Sigmoid colon (tissue), 4 donors: ENCODE data around the gene LTC4S.

Experiments
- CTCF ChIP-seq, 4 experiments: fragments of 450-650 bp in 3 of 4; fragments of 200-600 bp in 1 of 4; IDR thresholded peaks; one replicate each; pipeline ENCODE4 v1.5.1; 2016 to 2019; ENCODE audit warnings: antibody characterized with exemption in 4 of 4, mild to moderate bottlenecking in 3 of 4, moderate library complexity in 2 of 4
- EP300 ChIP-seq, 4 donors: sonication (generic); formaldehyde crosslinking; IDR thresholded peaks; one replicate each; pipeline ENCODE4 v1.6.1; 2017; ENCODE audit warnings: antibody characterized with exemption in 4 of 4

DNA sequence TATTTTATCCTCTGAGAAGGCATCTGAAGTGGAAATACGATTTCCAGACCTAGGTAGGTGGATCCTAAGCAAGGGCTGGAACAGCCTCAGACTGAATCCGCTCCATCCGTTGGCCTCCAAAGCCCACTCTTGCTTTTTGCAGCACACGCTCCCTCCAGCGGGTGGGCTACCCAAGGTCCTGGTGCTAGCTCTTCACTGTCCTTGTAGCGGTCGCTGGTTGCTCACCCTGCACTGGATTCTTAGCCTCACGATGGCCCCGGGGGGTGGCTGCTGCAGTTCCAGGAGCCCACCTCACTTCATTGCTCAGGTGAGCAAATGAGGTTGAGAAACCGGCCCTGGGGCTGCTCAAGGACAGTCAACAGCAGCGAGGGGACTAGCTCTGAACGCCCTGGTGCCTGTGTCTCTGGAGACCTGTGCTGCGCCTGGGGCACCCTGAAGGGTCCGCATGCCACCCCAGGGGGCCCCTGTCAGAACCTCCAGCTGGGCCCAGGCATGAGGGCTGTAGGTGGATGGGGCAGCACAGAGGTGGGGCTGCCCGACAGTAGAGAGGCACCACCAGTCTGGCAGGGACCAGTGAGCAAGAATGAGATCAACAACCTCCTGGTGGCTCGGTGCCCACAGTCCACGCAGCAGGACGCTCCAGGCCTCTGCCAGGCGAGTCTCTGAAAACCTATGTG is 8.6 kb downstream of the LTC4S start:
- no peak for TF ChIP-seq EP300 (IDR thresholded peaks at IDR 0.05)
- TF ChIP-seq CTCF (IDR thresholded peaks at IDR 0.05) = no peak
